CD14-positive monocyte (primary cell): ENCODE data around the gene SPHKAP. TPM values are rescaled to one million over a fixed set of nuclear protein-coding genes. Genes with fewer than 3 reads are reported as not detected.
"Not testable (repeated sequence)": the region's sequence is repeated elsewhere in the genome, so short reads cannot be mapped to it uniquely, and the experiment has no call there.

Experiments used
- DNase-seq, 3 donors: peaks; one replicate each; pipeline ENCODE4 v3.0.0-alpha.2; 2011 to 2022
- H2AFZ ChIP-seq: 2 replicates; pipeline ENCODE4 v1.6.0; 2012; ENCODE audit warnings: mild to moderate bottlenecking, low read depth, low read length, inconsistent platforms; ENCODE audit not compliant: insufficient read depth, poor library complexity, severe bottlenecking
- H3K27ac ChIP-seq, 2 donors: 1 replicate in 1 of 2; 2 replicates in 1 of 2; pipeline ENCODE4 v1.5.1; 2012 to 2013; ENCODE audit warnings: low read length in 2 of 2, control low read depth in 1 of 2, inconsistent platforms in 1 of 2, low read depth in 1 of 2, mild to moderate bottlenecking in 1 of 2
- H3K27me3 ChIP-seq, 2 donors: one replicate each; pipeline versions ENCODE4 v1.6.0 to v1.6.1; 2011 to 2013; ENCODE audit warnings: low read length in 2 of 2; ENCODE audit not compliant: control insufficient read depth in 2 of 2, insufficient read depth in 2 of 2
- H3K36me3 ChIP-seq, 2 donors: replicated peaks in 1 of 2; 1 replicate in 1 of 2; 2 replicates in 1 of 2; pipeline versions ENCODE4 v1.5.1 to v1.6.1; 2012 to 2013; ENCODE audit warnings: low read length in 2 of 2, control low read depth in 1 of 2, inconsistent platforms in 1 of 2, mild to moderate bottlenecking in 1 of 2; ENCODE audit not compliant: insufficient read depth in 2 of 2, control insufficient read depth in 1 of 2
- H3K4me1 ChIP-seq, 2 donors: 1 replicate in 1 of 2; 2 replicates in 1 of 2; pipeline versions ENCODE4 v1.5.1 to v1.6.1; 2012 to 2013; ENCODE audit warnings: low read length in 2 of 2, control low read depth in 1 of 2, inconsistent platforms in 1 of 2, mild to moderate bottlenecking in 1 of 2, moderate library complexity in 1 of 2; ENCODE audit not compliant: insufficient read depth in 2 of 2, control insufficient read depth in 1 of 2
- H3K4me2 ChIP-seq: replicated peaks from 2 replicates; pipeline ENCODE3; 2012; ENCODE audit warnings: low read length, moderate library complexity, mild to moderate bottlenecking; ENCODE audit not compliant: poor library complexity, severe bottlenecking; ENCODE audit errors: extremely low read depth
- H3K4me3 ChIP-seq, 3 experiments: fragments of 200-600 bp in 1 of 3; sonication (generic) in 1 of 3; replicated peaks in 1 of 3; 1 replicate in 2 of 3; 2 replicates in 1 of 3; pipeline ENCODE4 v1.5.1; 2011 to 2013; ENCODE audit warnings: low read length in 3 of 3, mild to moderate bottlenecking in 3 of 3, control low read depth in 2 of 3, low read depth in 2 of 3, inconsistent platforms in 1 of 3, moderate library complexity in 1 of 3
- H3K79me2 ChIP-seq: 2 replicates; pipeline ENCODE4 v1.6.0; 2012; ENCODE audit warnings: mild to moderate bottlenecking, control low read depth, inconsistent platforms, low read length, moderate library complexity; ENCODE audit not compliant: insufficient read depth
- H3K9ac ChIP-seq: 2 replicates; pipeline ENCODE4 v1.6.0; 2017; ENCODE audit warnings: low read length, mild to moderate bottlenecking; ENCODE audit not compliant: insufficient read depth, poor library complexity, severe bottlenecking
- H3K9me3 ChIP-seq, 2 donors: replicated peaks in 1 of 2; 1 replicate in 1 of 2; 2 replicates in 1 of 2; pipeline versions ENCODE4 v1.5.1 to v1.6.1; 2012 to 2013; ENCODE audit warnings: low read length in 2 of 2, control low read depth in 1 of 2; ENCODE audit not compliant: control insufficient read depth in 1 of 2, insufficient read depth in 1 of 2
- H4K20me1 ChIP-seq: 2 replicates; pipeline ENCODE4 v1.6.0; 2012; ENCODE audit warnings: mild to moderate bottlenecking, low read length, control low read depth, moderate library complexity; ENCODE audit not compliant: insufficient read depth
- H3K27ac Mint-ChIP-seq, 7 donors: one replicate each; pipeline ENCODE4 v1.8.0; 2020; ENCODE audit warnings: mild to moderate bottlenecking in 7 of 7, mixed read lengths in 7 of 7, moderate library complexity in 6 of 7, inconsistent platforms in 2 of 7
- H3K27me3 Mint-ChIP-seq, 3 donors: one replicate each; pipeline ENCODE4 v1.8.0; 2021 to 2022; ENCODE audit warnings: low read depth in 3 of 3, mild to moderate bottlenecking in 3 of 3, mixed read lengths in 3 of 3, moderate library complexity in 3 of 3, inconsistent platforms in 1 of 3
- H3K36me3 Mint-ChIP-seq, 2 donors: one replicate each; pipeline ENCODE4 v1.8.0; 2020; ENCODE audit warnings: mixed read lengths in 2 of 2, inconsistent platforms in 1 of 2, mild to moderate bottlenecking in 1 of 2
- H3K4me1 Mint-ChIP-seq: one replicate; pipeline ENCODE4 v1.8.0; 2020; ENCODE audit warnings: mild to moderate bottlenecking, mixed read lengths
- H3K4me3 Mint-ChIP-seq, 2 donors: one replicate each; pipeline ENCODE4 v1.8.0; 2020; ENCODE audit warnings: mild to moderate bottlenecking in 2 of 2, mixed read lengths in 2 of 2, moderate library complexity in 1 of 2
- H3K9me3 Mint-ChIP-seq, 7 donors: one replicate each; pipeline ENCODE4 v1.8.0; 2020 to 2022; ENCODE audit warnings: mixed read lengths in 7 of 7, mild to moderate bottlenecking in 6 of 7, moderate library complexity in 6 of 7, inconsistent platforms in 2 of 7
- whole genome bisulfite sequencing: methylation state at CpG from one replicate; pipeline ENCODE4 v1.1.5; 2013; ENCODE audit warnings: missing lambda C conversion rate; ENCODE audit not compliant: insufficient coverage; 5-methylcytosine and 5-hydroxymethylcytosine counted together
- intact Hi-C, 2 donors: fragments of 100-400 bp; cut with micrococcal nuclease; formaldehyde crosslinking; loops; one replicate each; pipeline versions ENCODE4 v1.15.0 to v1.15.1; 2023
- polyA plus RNA-seq, 3 donors: library from polyadenylated mRNA; depleted of rRNA in 1 of 3; unstranded in 2 of 3; stranded (reverse) in 1 of 3; fragments of 300-500 nt in 2 of 3; fragments of >200 nt in 1 of 3; fragmentation: Illumina TruSeq in 2 of 3; gene quantifications; 1 replicate in 2 of 3; 2 replicates in 1 of 3; pipeline ENCODE4 v1.2.3, GENCODE V29; 2012 to 2021
- TF ChIP-seq, protein P1 (sequence below): fragments of 200-600 bp; IDR thresholded peaks from one replicate; pipeline ENCODE4 v1.8.0; 2022; ENCODE audit warnings: antibody characterized with exemption, mild to moderate bottlenecking

SPHKAP gene
- polyA plus RNA-seq, 3 donors = not detected

GRCh38 chr2:228082571-228082970 is 98.9 kb downstream of the SPHKAP start:
- H2AFZ ChIP-seq = no peak overlapping the region
- H3K4me1 Mint-ChIP-seq = no peaks in the 10 kb centered on the region
- intact Hi-C loops = no loop called here
- H3K9me3 Mint-ChIP-seq = peaks cover 2 to 11% (median 7%) of the 10 kb centered on the region in 7 donors
- H3K36me3 Mint-ChIP-seq = no peaks in the 10 kb centered on the region
- no peak overlapping the region for H3K27ac ChIP-seq
- no peaks in the 10 kb centered on the region for H3K4me1 ChIP-seq
- WGBS = no CpG with 5 or more reads among the region's 3 CpGs
- H3K4me3 ChIP-seq = no peak overlapping the region
- H4K20me1 ChIP-seq = no peaks in the 10 kb centered on the region
- no peaks in the 10 kb centered on the region for H3K36me3 ChIP-seq
- H3K27me3 ChIP-seq = no peaks in the 10 kb centered on the region
- H3K9ac ChIP-seq = no peak overlapping the region
- TF ChIP-seq, protein P1, sequence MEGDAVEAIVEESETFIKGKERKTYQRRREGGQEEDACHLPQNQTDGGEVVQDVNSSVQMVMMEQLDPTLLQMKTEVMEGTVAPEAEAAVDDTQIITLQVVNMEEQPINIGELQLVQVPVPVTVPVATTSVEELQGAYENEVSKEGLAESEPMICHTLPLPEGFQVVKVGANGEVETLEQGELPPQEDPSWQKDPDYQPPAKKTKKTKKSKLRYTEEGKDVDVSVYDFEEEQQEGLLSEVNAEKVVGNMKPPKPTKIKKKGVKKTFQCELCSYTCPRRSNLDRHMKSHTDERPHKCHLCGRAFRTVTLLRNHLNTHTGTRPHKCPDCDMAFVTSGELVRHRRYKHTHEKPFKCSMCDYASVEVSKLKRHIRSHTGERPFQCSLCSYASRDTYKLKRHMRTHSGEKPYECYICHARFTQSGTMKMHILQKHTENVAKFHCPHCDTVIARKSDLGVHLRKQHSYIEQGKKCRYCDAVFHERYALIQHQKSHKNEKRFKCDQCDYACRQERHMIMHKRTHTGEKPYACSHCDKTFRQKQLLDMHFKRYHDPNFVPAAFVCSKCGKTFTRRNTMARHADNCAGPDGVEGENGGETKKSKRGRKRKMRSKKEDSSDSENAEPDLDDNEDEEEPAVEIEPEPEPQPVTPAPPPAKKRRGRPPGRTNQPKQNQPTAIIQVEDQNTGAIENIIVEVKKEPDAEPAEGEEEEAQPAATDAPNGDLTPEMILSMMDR = no peak
- H3K9me3 ChIP-seq = peaks cover 12 to 13% of the 10 kb centered on the region in 2 donors
- H3K27ac Mint-ChIP-seq = no peak overlapping the region
- no peak overlapping the region for H3K4me2 ChIP-seq
- DNase-seq = no peak
- no peaks in the 10 kb centered on the region for H3K79me2 ChIP-seq
- H3K4me3 Mint-ChIP-seq = no peak overlapping the region
- no peaks in the 10 kb centered on the region for H3K27me3 Mint-ChIP-seq

- WGBS = 93% methylated on average over 3 of the region's 3 CpGs
- no peaks in the 10 kb centered on the region for H3K36me3 Mint-ChIP-seq
- no peak for DNase-seq
These were observed 102.3 kb downstream of the SPHKAP start for GRCh38 chr2:228079194-228079593.

GRCh38 chr2:228076695-228077094 is 104.8 kb downstream of the SPHKAP start:
- peaks cover 13 to 20% of the 10 kb centered on the region in 2 donors for H3K9me3 ChIP-seq
- H3K4me1 Mint-ChIP-seq, H3K4me2 ChIP-seq, H3K27me3 Mint-ChIP-seq, H3K4me1 ChIP-seq, H3K27ac ChIP-seq, DNase-seq, H3K9ac ChIP-seq, H2AFZ ChIP-seq, H4K20me1 ChIP-seq, H3K4me3 ChIP-seq, H3K4me3 Mint-ChIP-seq, H3K27ac Mint-ChIP-seq, intact Hi-C loops, H3K36me3 Mint-ChIP-seq, H3K79me2 ChIP-seq, H3K36me3 ChIP-seq, H3K27me3 ChIP-seq: not testable (repeated sequence)
- peaks cover 2 to 13% (median 7%) of the 10 kb centered on the region in 7 donors for H3K9me3 Mint-ChIP-seq
- WGBS = 88% methylated on average over 1 of the region's 1 CpG

More at GRCh38 chr2:228079194-228079593, 102.3 kb downstream of the SPHKAP start:
- intact Hi-C loops = no loop called here
- no peaks in the 10 kb centered on the region for H3K27me3 ChIP-seq
- H3K9ac ChIP-seq = no peak overlapping the region
- no peaks in the 10 kb centered on the region for H4K20me1 ChIP-seq
- Mint-ChIP-seq H3K4me3 (no peak overlapping the region), H3K9me3 (peaks cover 2 to 13% (median 7%) of the 10 kb centered on the region in 7 donors), H3K27ac (no peak overlapping the region), H3K27me3 (peaks cover 0 to 2% (median 1%) of the 10 kb centered on the region in 3 donors), H3K4me1 (no peaks in the 10 kb centered on the region)
- no peaks in the 10 kb centered on the region for H3K79me2 ChIP-seq
- H3K4me2 ChIP-seq = no peak overlapping the region
- H3K9me3 ChIP-seq = peaks cover 13 to 20% of the 10 kb centered on the region in 2 donors
- TF ChIP-seq, protein P1 = no peak
- no peaks in the 10 kb centered on the region for H3K4me1 ChIP-seq
- no peak overlapping the region for H2AFZ ChIP-seq
- no peaks in the 10 kb centered on the region for H3K36me3 ChIP-seq
- no peak overlapping the region for H3K4me3 ChIP-seq
- no peak overlapping the region for H3K27ac ChIP-seq
